HG03432 (cell line): ENCODE measurements around the gene EPHA10.

ENCODE experiments used
- ATAC-seq: cut with Tn5 transposase; IDR thresholded peaks from one replicate; pipeline ENCODE4 v1.9.1; 2021; ENCODE audit warnings: mild to moderate bottlenecking, moderate library complexity; ENCODE audit not compliant: unreplicated experiment

EPHA10 gene

GRCh38 chr1:37680933-37681332, 84.0 kb downstream of the EPHA10 start:
- ATAC-seq = no peak

GRCh38 chr1:37677808-37678207, 87.1 kb downstream of the EPHA10 start:
- ATAC-seq = no peak

- ATAC-seq = no peak
Observed at GRCh38 chr1:37677143-37677439, 87.8 kb downstream of the EPHA10 start.

- ATAC-seq = no peak
Observed at GRCh38 chr1:37676281-37677142, 88.4 kb downstream of the EPHA10 start.

- no peak for ATAC-seq
Observed at GRCh38 chr1:37673920-37674319, 91.0 kb downstream of the EPHA10 start.

- ATAC-seq = no peak
Observed at GRCh38 chr1:37672136-37672870, 92.6 kb downstream of the EPHA10 start.

GRCh38 chr1:37671261-37671660, 93.7 kb downstream of the EPHA10 start:
- ATAC-seq = no peak

GRCh38 chr1:37670133-37670532, 94.8 kb downstream of the EPHA10 start:
- ATAC-seq = no peak

- no peak for ATAC-seq
Observed at GRCh38 chr1:37667023-37667671, 97.8 kb downstream of the EPHA10 start.

GRCh38 chr1:37666241-37666867, 98.6 kb downstream of the EPHA10 start:
- no peak for ATAC-seq
